CD4-positive, alpha-beta memory T cell (primary cell): ENCODE data around the gene PPM1F. TPM values are rescaled to one million over a fixed set of nuclear protein-coding genes. Genes with fewer than 3 reads are reported as not detected.

Source experiments
- CTCF ChIA-PET: fragments of 350-600 bp; sonication (Branson Sonifier 250); formaldehyde crosslinking; loops from one replicate; lab custom pipeline; 2021; ENCODE audit warnings: inconsistent platforms; ENCODE audit not compliant: partially characterized antibody; lab: Charles Lee
- POLR2A ChIA-PET: fragments of 350-600 bp; sonication (Branson Sonifier 250); formaldehyde crosslinking; loops from one replicate; lab custom pipeline; 2021; ENCODE audit not compliant: partially characterized antibody; lab: Charles Lee
- DNase-seq, 5 donors: peaks; one replicate each; pipeline versions ENCODE4 v3.0.0 to v3.0.0-alpha.2; 2020 to 2022; ENCODE audit warnings: mixed read lengths in 1 of 5
- H3K27ac ChIP-seq: one replicate; pipeline ENCODE4 v1.7.0; 2013; ENCODE audit warnings: low read depth, low read length
- H3K27me3 ChIP-seq: 2 replicates; pipeline ENCODE4 v1.7.0; 2013; ENCODE audit warnings: mild to moderate bottlenecking, low read length, moderate library complexity; ENCODE audit not compliant: insufficient read depth
- H3K36me3 ChIP-seq: 2 replicates; pipeline ENCODE4 v1.7.0; 2013; ENCODE audit warnings: mild to moderate bottlenecking, low read length, moderate library complexity; ENCODE audit not compliant: insufficient read depth
- H3K4me1 ChIP-seq: 2 replicates; pipeline ENCODE4 v1.7.0; 2013; ENCODE audit warnings: mild to moderate bottlenecking, low read length, moderate library complexity; ENCODE audit not compliant: insufficient read depth
- H3K4me3 ChIP-seq, 2 donors: one replicate each; pipeline ENCODE4 v1.7.0; 2013; ENCODE audit warnings: low read length in 2 of 2, mild to moderate bottlenecking in 1 of 2
- H3K9me3 ChIP-seq, 2 donors: one replicate each; pipeline ENCODE4 v1.7.0; 2013; ENCODE audit warnings: low read length in 2 of 2, control low read depth in 1 of 2; ENCODE audit not compliant: control insufficient read depth in 1 of 2
- H3K27ac Mint-ChIP-seq, 7 donors: one replicate each; pipeline ENCODE4 v1.8.0; 2020 to 2021; ENCODE audit warnings: mixed read lengths in 7 of 7, mild to moderate bottlenecking in 6 of 7, inconsistent platforms in 3 of 7, moderate library complexity in 3 of 7
- H3K27me3 Mint-ChIP-seq, 2 donors: one replicate each; pipeline ENCODE4 v1.8.0; 2020 to 2021; ENCODE audit warnings: mixed read lengths in 2 of 2
- H3K36me3 Mint-ChIP-seq, 2 donors: one replicate each; pipeline ENCODE4 v1.8.0; 2020 to 2021; ENCODE audit warnings: mixed read lengths in 2 of 2, inconsistent platforms in 1 of 2, mild to moderate bottlenecking in 1 of 2
- H3K4me1 Mint-ChIP-seq, 4 donors: one replicate each; pipeline ENCODE4 v1.8.0; 2020 to 2021; ENCODE audit warnings: mixed read lengths in 4 of 4, mild to moderate bottlenecking in 1 of 4
- H3K4me3 Mint-ChIP-seq, 8 donors: one replicate each; pipeline ENCODE4 v1.8.0; 2020 to 2021; ENCODE audit warnings: mixed read lengths in 8 of 8, mild to moderate bottlenecking in 7 of 8, moderate library complexity in 6 of 8, inconsistent platforms in 3 of 8
- H3K9me3 Mint-ChIP-seq, 8 donors: one replicate each; pipeline ENCODE4 v1.8.0; 2020 to 2021; ENCODE audit warnings: mixed read lengths in 8 of 8, mild to moderate bottlenecking in 5 of 8, inconsistent platforms in 3 of 8, moderate library complexity in 1 of 8
- intact Hi-C: fragments of 100-400 bp; cut with micrococcal nuclease; formaldehyde crosslinking; loops from one replicate; pipeline ENCODE4 v1.15.1; 2023
- polyA plus RNA-seq, 2 donors: library from polyadenylated mRNA; unstranded; fragments of 300-500 nt; fragmentation: Illumina TruSeq; gene quantifications; one replicate each; pipeline ENCODE4 v1.2.3, GENCODE V29; 2021
- total RNA-seq, 2 experiments: library from RNA; stranded (reverse); gene quantifications; one replicate each; pipeline ENCODE4 v1.2.3, GENCODE V29; 2021

PPM1F gene
- total and polyA plus RNA-seq, 4 experiments from 2014 or later: 5.3 to 25.4 (median 15.2) TPM

DNA sequence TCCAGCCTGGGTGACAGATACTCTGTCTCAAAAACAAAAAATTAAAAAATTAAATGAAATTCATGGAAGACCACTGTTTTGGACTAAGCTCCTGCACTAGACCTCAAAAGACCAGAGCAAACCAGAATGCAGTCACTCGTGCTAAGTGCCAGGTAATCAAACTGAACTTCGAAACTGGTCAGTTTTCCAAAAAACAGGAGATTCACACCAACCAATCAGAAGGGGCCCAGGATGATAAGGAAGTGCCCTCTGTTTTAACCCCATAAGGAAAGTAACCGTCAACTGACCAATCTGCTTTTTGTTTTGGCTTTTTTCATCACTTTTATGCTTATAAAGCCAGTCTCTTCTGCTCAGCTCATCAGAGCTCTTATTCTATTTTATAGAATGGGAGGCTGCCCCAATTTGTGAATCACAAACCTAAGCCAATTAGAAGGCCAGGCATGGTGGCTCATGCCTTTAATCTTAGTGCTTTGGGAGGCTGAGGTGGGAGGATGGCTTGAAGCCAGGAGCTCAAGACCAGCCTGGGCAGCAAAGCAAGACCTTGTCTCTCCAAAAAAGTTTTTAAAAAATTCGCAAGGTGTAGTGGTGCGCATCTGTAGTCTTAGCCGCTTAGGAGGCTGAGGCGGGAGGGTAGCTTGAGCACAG is 40.1 kb upstream of the PPM1F start:
- no peak overlapping the region for H3K4me3 ChIP-seq
- H3K27ac ChIP-seq: no peak overlapping the region
- no peaks in the 10 kb centered on the region for H3K36me3 ChIP-seq
- no peaks in the 10 kb centered on the region for H3K4me1 Mint-ChIP-seq
- no peak for DNase-seq
- H3K27me3 Mint-ChIP-seq: peaks cover 4 to 6% of the 10 kb centered on the region in 2 donors
- ChIA-PET POLR2A (interaction anchor here (0.6 kb wide), 1 partner anchor 41 kb away, joined by 4 read pairs; no protein-coding TSS in a partner anchor), CTCF (interaction anchor here (1.8 kb wide), 1 partner anchor 20 kb away, joined by 5 read pairs; no protein-coding TSS in a partner anchor)
- intact Hi-C loops: no loop called here
- H3K4me1 ChIP-seq: no peaks in the 10 kb centered on the region
- H3K36me3 Mint-ChIP-seq: no peaks in the 10 kb centered on the region
- H3K4me3 Mint-ChIP-seq: no peak overlapping the region
- no peaks in the 10 kb centered on the region for H3K9me3 Mint-ChIP-seq
- no peaks in the 10 kb centered on the region for H3K27me3 ChIP-seq
- no peaks in the 10 kb centered on the region for H3K9me3 ChIP-seq
- H3K27ac Mint-ChIP-seq: no peak overlapping the region

DNA sequence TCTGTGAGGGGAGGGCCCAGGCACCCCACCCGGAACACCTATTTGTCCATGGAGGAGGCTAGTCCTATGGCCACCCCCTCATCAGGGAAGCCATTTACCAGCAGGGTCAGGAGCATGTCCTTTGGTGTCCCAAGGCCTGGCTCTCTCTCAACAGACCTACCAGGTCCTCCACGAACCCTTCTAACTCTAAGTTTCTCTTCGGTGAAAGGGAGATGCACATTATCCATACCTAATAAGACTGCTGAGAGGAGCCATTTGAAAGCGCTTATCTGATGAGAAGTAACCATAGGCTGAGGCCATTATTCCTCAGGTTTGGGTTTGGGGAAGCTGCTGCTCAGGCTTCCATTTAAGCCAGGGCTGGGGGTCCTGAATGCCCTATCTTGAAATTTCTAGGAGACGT is 39.1 kb upstream of the PPM1F start:
- H3K4me1 Mint-ChIP-seq: no peaks in the 10 kb centered on the region
- Histone ChIP-seq H3K27ac (no peak overlapping the region), H3K27me3 (no peaks in the 10 kb centered on the region), H3K4me1 (no peaks in the 10 kb centered on the region), H3K36me3 (no peaks in the 10 kb centered on the region), H3K4me3 (no peak overlapping the region), H3K9me3 (no peaks in the 10 kb centered on the region)
- ChIA-PET CTCF (interaction anchor here (1.8 kb wide), 1 partner anchor 19 kb away, joined by 5 read pairs; no protein-coding TSS in a partner anchor), POLR2A (no interaction called here)
- DNase-seq: no peak
- intact Hi-C loops: no loop called here
- no peaks in the 10 kb centered on the region for H3K36me3 Mint-ChIP-seq
- H3K9me3 Mint-ChIP-seq: no peaks in the 10 kb centered on the region
- H3K27ac Mint-ChIP-seq: no peak overlapping the region
- no peak overlapping the region for H3K4me3 Mint-ChIP-seq
- peaks cover 3 to 6% of the 10 kb centered on the region in 2 donors for H3K27me3 Mint-ChIP-seq

GRCh38 chr22:21991304-21991596 is 38.6 kb upstream of the PPM1F start:
- Histone ChIP-seq H3K36me3 (no peaks in the 10 kb centered on the region), H3K4me1 (no peaks in the 10 kb centered on the region), H3K4me3 (no peak overlapping the region), H3K9me3 (no peaks in the 10 kb centered on the region), H3K27me3 (no peaks in the 10 kb centered on the region), H3K27ac (no peak overlapping the region)
- ChIA-PET POLR2A (no interaction called here), CTCF (no interaction called here)
- Mint-ChIP-seq H3K4me1 (no peaks in the 10 kb centered on the region), H3K27me3 (peaks cover 3 to 6% of the 10 kb centered on the region in 2 donors), H3K9me3 (no peaks in the 10 kb centered on the region), H3K36me3 (no peaks in the 10 kb centered on the region), H3K4me3 (no peak overlapping the region), H3K27ac (no peak overlapping the region)
- intact Hi-C loops: no loop called here
- no peak for DNase-seq

DNA sequence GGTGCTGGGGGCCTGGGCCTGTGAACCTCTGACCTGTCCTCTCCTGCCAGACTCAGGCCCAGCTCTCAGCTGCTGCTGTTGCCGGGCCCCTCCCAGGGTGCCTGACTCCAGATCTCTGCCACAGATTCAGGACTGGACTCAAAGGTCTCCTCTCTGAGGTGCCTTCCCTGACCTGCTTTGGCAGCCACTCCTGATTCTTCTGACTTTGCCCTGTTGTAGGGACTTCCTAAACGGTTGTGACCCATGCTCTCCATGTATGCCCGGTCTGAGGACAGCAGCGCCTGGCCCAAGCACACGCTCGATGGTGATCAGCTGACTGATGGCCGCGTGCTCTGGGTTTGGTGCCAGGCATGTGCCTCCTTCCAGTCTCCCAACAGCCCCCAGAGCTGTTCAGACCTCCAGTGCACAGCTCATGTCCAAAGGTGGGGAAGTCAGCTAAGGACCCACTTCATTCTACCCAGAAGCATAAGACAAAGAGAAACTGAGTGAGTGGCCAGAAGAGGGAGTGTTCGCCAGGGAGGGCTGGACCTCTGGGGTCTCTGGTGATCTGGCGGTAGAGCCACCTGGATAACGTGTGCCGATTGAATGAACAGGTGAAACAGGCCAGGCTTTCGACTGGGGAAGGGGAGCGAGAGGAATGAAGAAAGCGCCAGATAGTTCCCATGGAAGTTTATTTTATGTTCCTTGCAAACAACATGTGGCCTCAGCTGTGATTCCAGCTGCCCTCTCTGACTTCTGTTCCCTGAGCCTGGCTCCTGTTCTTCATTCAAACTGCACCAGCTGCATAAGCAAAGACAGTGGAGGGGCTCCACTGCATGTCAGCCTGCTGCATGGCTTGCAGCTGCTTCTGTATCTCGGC is 38.0 kb upstream of the PPM1F start:
- Histone ChIP-seq H3K9me3 (no peaks in the 10 kb centered on the region), H3K36me3 (no peaks in the 10 kb centered on the region), H3K4me1 (no peaks in the 10 kb centered on the region), H3K27ac (no peak overlapping the region), H3K4me3 (no peak overlapping the region), H3K27me3 (no peaks in the 10 kb centered on the region)
- DNase-seq: no peak
- intact Hi-C loops: no loop called here
- POLR2A ChIA-PET: no interaction called here
- Mint-ChIP-seq H3K27me3 (peaks cover 0 to 6% of the 10 kb centered on the region in 2 donors), H3K36me3 (no peaks in the 10 kb centered on the region), H3K9me3 (no peaks in the 10 kb centered on the region), H3K4me3 (no peak overlapping the region), H3K4me1 (no peaks in the 10 kb centered on the region), H3K27ac (no peak overlapping the region)
- CTCF ChIA-PET: no interaction called here

DNA sequence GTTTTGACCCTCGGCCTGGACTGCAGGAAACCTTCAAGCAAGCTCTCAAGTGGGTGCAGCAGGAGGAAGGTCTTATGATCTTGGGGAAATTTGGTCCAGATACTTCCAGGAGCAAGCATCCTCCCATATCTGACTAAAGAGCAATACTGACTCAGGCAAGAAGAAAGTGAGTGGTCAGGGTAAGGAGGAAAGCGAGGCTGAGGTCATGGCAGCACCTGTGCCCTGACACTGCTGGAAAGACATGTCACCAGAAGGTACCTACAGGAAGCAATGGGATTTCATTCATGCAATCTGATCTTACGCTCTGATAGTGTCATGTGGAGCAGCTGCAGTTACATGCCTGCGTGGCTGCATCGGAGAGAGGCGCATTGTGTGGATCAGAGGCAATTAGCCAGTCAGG is 36.4 kb upstream of the PPM1F start:
- CTCF ChIA-PET: no interaction called here
- H3K36me3 ChIP-seq: no peaks in the 10 kb centered on the region
- Mint-ChIP-seq H3K27ac (no peak overlapping the region), H3K4me3 (no peak overlapping the region), H3K4me1 (no peaks in the 10 kb centered on the region), H3K9me3 (no peaks in the 10 kb centered on the region), H3K36me3 (no peaks in the 10 kb centered on the region), H3K27me3 (peaks cover 0 to 6% of the 10 kb centered on the region in 2 donors)
- H3K4me1 ChIP-seq: no peaks in the 10 kb centered on the region
- H3K27ac ChIP-seq: no peak overlapping the region
- no peak for DNase-seq
- H3K4me3 ChIP-seq: no peak overlapping the region
- H3K27me3 ChIP-seq: no peaks in the 10 kb centered on the region
- intact Hi-C loops: no loop called here
- no peaks in the 10 kb centered on the region for H3K9me3 ChIP-seq
- POLR2A ChIA-PET: no interaction called here

DNA sequence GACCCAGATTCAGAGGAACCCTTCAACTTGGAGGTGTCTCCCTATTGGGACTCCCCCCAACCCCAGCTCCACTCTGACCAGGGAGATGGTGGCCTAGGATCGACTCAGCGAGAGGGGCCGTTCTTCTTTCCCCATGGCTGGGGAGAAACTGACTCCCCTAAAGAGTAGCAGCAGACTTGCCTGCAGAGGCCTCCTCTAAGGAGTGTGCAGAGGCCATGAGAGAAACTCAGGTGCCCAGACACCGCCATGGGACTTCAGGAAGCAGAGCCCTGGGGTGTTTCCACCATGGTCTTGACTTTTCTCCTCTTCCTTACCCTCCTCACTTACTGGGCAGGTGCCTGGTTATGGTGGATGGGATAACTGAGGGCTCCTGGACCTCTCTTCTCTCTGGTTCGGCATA is 32.6 kb upstream of the PPM1F start:
- Mint-ChIP-seq H3K4me3 (no peak overlapping the region), H3K36me3 (no peaks in the 10 kb centered on the region), H3K27ac (peak overlapping the region in 1 of 7 donors; percentile 83), H3K9me3 (no peaks in the 10 kb centered on the region), H3K27me3 (peaks cover 0 to 2% of the 10 kb centered on the region in 2 donors), H3K4me1 (peaks cover 8 to 27% (median 19%) of the 10 kb centered on the region in 4 donors)
- H3K4me1 ChIP-seq: peaks cover 17% of the 10 kb centered on the region
- ChIA-PET CTCF (no interaction called here), POLR2A (no interaction called here)
- no peak overlapping the region for H3K27ac ChIP-seq
- H3K4me3 ChIP-seq: no peak overlapping the region
- no peaks in the 10 kb centered on the region for H3K27me3 ChIP-seq
- no peaks in the 10 kb centered on the region for H3K9me3 ChIP-seq
- intact Hi-C loops: no loop called here
- no peak for DNase-seq
- H3K36me3 ChIP-seq: no peaks in the 10 kb centered on the region

- Histone ChIP-seq H3K27ac (no peak overlapping the region), H3K27me3 (no peaks in the 10 kb centered on the region), H3K9me3 (no peaks in the 10 kb centered on the region), H3K36me3 (no peaks in the 10 kb centered on the region), H3K4me3 (no peak overlapping the region), H3K4me1 (peaks cover 17% of the 10 kb centered on the region)
- ChIA-PET POLR2A (no interaction called here), CTCF (no interaction called here)
- H3K27me3 Mint-ChIP-seq: peaks cover 0 to 2% of the 10 kb centered on the region in 2 donors
- H3K9me3 Mint-ChIP-seq: no peaks in the 10 kb centered on the region
- H3K36me3 Mint-ChIP-seq: no peaks in the 10 kb centered on the region
- DNase-seq: no peak
- H3K27ac Mint-ChIP-seq: peak overlapping the region in 2 of 7 donors; percentile 74 to 83
- intact Hi-C loops: no loop called here
- peaks cover 11 to 31% (median 23%) of the 10 kb centered on the region in 4 donors for H3K4me1 Mint-ChIP-seq
- peak overlapping the region in 2 of 8 donors; percentile 25 to 59 for H3K4me3 Mint-ChIP-seq
Measured at GRCh38 chr22:21984793-21985192, 32.1 kb upstream of the PPM1F start.
